ENCODE results near the gene ABCG1.

Gene ABCG1

DNA sequence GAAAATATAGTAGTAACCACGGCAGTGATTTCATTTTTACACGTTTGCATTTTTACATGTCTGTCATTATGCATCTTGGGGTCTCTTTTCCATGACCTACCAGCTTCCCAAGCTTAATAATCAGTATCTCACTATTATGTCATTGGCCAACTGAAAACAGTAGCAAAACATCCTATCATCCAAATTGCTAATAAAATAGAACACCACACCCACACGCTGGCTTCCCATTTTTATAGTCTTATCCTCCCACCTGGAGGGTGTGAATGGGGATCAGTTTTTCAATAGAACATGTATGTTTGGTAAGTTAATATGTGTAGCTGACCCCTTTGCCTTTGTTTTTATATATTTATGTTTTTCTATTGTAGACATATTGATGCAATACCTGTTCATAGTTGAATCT is 84.5 kb downstream of the ABCG1 start:
- H3K79me2 ChIP-seq (ENCODE audit: insufficient read depth, low read length) = no peaks in the 10 kb centered on the region
- no peaks in the 10 kb centered on the region for H4K20me1 ChIP-seq (ENCODE audit: insufficient read depth, low read length)
- H3K4me1 ChIP-seq (ENCODE audit: insufficient read depth, low read length, severe bottlenecking) = no peaks in the 10 kb centered on the region
- no peaks in the 10 kb centered on the region for H3F3A ChIP-seq (ENCODE audit: insufficient read depth, low read length)
- H3K4me2 ChIP-seq (ENCODE audit: low read length) = no peak overlapping the region
- peaks cover 7% of the 10 kb centered on the region; the same call in 1 of the 2 replicates for H3K27me3 ChIP-seq (ENCODE audit: insufficient read depth, low read length)
- no peaks in the 10 kb centered on the region for H3K9me3 ChIP-seq (ENCODE audit: low read length)
- no peak overlapping the region for H3K27ac ChIP-seq (ENCODE audit: low read depth, low read length, poor library complexity, severe bottlenecking)
- TF ChIP-seq, protein P1, sequence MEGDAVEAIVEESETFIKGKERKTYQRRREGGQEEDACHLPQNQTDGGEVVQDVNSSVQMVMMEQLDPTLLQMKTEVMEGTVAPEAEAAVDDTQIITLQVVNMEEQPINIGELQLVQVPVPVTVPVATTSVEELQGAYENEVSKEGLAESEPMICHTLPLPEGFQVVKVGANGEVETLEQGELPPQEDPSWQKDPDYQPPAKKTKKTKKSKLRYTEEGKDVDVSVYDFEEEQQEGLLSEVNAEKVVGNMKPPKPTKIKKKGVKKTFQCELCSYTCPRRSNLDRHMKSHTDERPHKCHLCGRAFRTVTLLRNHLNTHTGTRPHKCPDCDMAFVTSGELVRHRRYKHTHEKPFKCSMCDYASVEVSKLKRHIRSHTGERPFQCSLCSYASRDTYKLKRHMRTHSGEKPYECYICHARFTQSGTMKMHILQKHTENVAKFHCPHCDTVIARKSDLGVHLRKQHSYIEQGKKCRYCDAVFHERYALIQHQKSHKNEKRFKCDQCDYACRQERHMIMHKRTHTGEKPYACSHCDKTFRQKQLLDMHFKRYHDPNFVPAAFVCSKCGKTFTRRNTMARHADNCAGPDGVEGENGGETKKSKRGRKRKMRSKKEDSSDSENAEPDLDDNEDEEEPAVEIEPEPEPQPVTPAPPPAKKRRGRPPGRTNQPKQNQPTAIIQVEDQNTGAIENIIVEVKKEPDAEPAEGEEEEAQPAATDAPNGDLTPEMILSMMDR (IDR thresholded peaks at IDR 0.05; ENCODE audit: low read length) = no peak
- TF ChIP-seq EZH2 (IDR thresholded peaks at IDR 0.05; ENCODE audit: borderline replicate concordance, low read length) = no peak
- H3K4me3 ChIP-seq (ENCODE audit: low read depth, low read length, poor library complexity, severe bottlenecking) = no peak overlapping the region
- H3K9ac ChIP-seq (ENCODE audit: low read length) = no peak overlapping the region
- no peaks in the 10 kb centered on the region for H3K9me2 ChIP-seq (ENCODE audit: low read depth, low read length)
- H3K36me3 ChIP-seq (ENCODE audit: insufficient read depth, low read length) = no peaks in the 10 kb centered on the region
- H2AFZ ChIP-seq (ENCODE audit: low read length) = no peak overlapping the region

GRCh38 chr21:42304556-42305454 is 85.9 kb downstream of the ABCG1 start:
- no peaks in the 10 kb centered on the region for H3F3A ChIP-seq (ENCODE audit: insufficient read depth, low read length)
- no peak overlapping the region for H3K4me3 ChIP-seq (ENCODE audit: low read depth, low read length, poor library complexity, severe bottlenecking)
- H3K9me2 ChIP-seq (ENCODE audit: low read depth, low read length) = no peaks in the 10 kb centered on the region
- no peaks in the 10 kb centered on the region for H3K36me3 ChIP-seq (ENCODE audit: insufficient read depth, low read length)
- no peak overlapping the region for H3K4me2 ChIP-seq (ENCODE audit: low read length)
- no peak overlapping the region for H3K9ac ChIP-seq (ENCODE audit: low read length)
- no peaks in the 10 kb centered on the region for H3K4me1 ChIP-seq (ENCODE audit: insufficient read depth, low read length, severe bottlenecking)
- no peak for TF ChIP-seq EZH2 (IDR thresholded peaks at IDR 0.05; ENCODE audit: borderline replicate concordance, low read length)
- TF ChIP-seq, protein P1 (IDR thresholded peaks at IDR 0.05; ENCODE audit: low read length) = no peak
- peaks cover 7% of the 10 kb centered on the region; the same call in 1 of the 2 replicates for H3K27me3 ChIP-seq (ENCODE audit: insufficient read depth, low read length)
- no peaks in the 10 kb centered on the region for H3K79me2 ChIP-seq (ENCODE audit: insufficient read depth, low read length)
- H2AFZ ChIP-seq (ENCODE audit: low read length) = no peak overlapping the region
- no peaks in the 10 kb centered on the region for H4K20me1 ChIP-seq (ENCODE audit: insufficient read depth, low read length)
- H3K9me3 ChIP-seq (ENCODE audit: low read length) = no peaks in the 10 kb centered on the region
- no peak overlapping the region for H3K27ac ChIP-seq (ENCODE audit: low read depth, low read length, poor library complexity, severe bottlenecking)

DNA sequence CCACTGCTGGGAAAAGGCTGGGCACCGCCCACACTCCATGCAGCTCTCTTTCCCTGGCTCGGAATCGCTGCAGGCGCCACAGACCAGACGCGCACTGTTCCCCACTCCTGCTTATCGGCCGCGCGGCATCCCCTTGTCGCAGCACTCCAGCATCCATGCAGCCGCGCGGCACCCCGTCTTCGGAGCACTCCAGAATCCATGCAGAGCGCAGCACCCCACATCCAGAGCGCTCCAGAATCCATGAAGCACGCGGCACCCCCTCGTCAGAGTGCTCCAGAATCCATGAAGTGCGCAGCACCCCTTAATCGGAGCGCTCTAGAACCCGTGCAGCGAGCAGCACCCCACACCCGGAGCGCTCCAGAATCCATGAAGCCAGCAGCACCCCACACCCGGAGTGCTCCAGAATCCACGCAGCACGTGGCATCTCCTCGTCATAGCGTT is 86.8 kb downstream of the ABCG1 start:
- Histone ChIP-seq H3K4me1 (ENCODE audit: insufficient read depth, low read length, severe bottlenecking) (no peaks in the 10 kb centered on the region), H3K36me3 (ENCODE audit: insufficient read depth, low read length) (no peaks in the 10 kb centered on the region), H3K27ac (ENCODE audit: low read depth, low read length, poor library complexity, severe bottlenecking) (no peak overlapping the region), H3K9ac (ENCODE audit: low read length) (no peak overlapping the region), H3K9me3 (ENCODE audit: low read length) (no peaks in the 10 kb centered on the region), H4K20me1 (ENCODE audit: insufficient read depth, low read length) (no peaks in the 10 kb centered on the region), H2AFZ (ENCODE audit: low read length) (no peak overlapping the region), H3K79me2 (ENCODE audit: insufficient read depth, low read length) (no peaks in the 10 kb centered on the region), H3F3A (ENCODE audit: insufficient read depth, low read length) (no peaks in the 10 kb centered on the region), H3K4me3 (ENCODE audit: low read depth, low read length, poor library complexity, severe bottlenecking) (no peak overlapping the region), H3K9me2 (ENCODE audit: low read depth, low read length) (no peaks in the 10 kb centered on the region), H3K27me3 (ENCODE audit: insufficient read depth, low read length) (peaks cover 13% of the 10 kb centered on the region; the same call in 1 of the 2 replicates), H3K4me2 (ENCODE audit: low read length) (no peak overlapping the region)
- no peak for TF ChIP-seq EZH2 (IDR thresholded peaks at IDR 0.05; ENCODE audit: borderline replicate concordance, low read length)
- TF ChIP-seq, protein P1 (IDR thresholded peaks at IDR 0.05; ENCODE audit: low read length) = no peak

Data from OCI-LY1 (cell line).